ENCODE data around the gene SH3BGRL3.

- TF ChIP-seq POLR2A (IDR thresholded peaks at IDR 0.05; ENCODE audit: low read depth) (no peak), CTCF (IDR thresholded peaks at IDR 0.05) (no peak), EP300 (IDR thresholded peaks at IDR 0.05) (no peak)
Measured at GRCh38 chr1:26276432-26276838, 3.5 kb upstream of the SH3BGRL3 start.

Measured in esophagus muscularis mucosa (tissue), 4 donors.